PC-9 (cell line): ENCODE results near the gene PA2G4. TPM values are rescaled to one million over a fixed set of nuclear protein-coding genes. Genes with fewer than 3 reads are reported as not detected.

Experiments used
- BruUV-seq: library from RNA; stranded (reverse); fragments of 400-500 nt; replicated peaks from 2 replicates; lab custom pipeline; 2021; lab: Mats Ljungman, UMichigan
- CTCF ChIA-PET: fragments of 300-600 bp; sonication (Branson Sonifier 250); formaldehyde crosslinking; loops from one replicate; lab custom pipeline; 2022; ENCODE audit warnings: antibody characterized with exemption; lab: Charles Lee
- POLR2A ChIA-PET: fragments of 300-600 bp; sonication (Branson Sonifier 250); formaldehyde crosslinking; loops from one replicate; lab custom pipeline; 2022; ENCODE audit warnings: antibody characterized with exemption; ENCODE audit not compliant: unreplicated experiment; lab: Charles Lee
- DNase-seq, 2 experiments: peaks; one replicate each; pipeline versions ENCODE4 v3.0.0 to v3.0.0-alpha.2; 2015 to 2022; ENCODE audit warnings: mixed read lengths in 1 of 2
- H2AFZ ChIP-seq: fragments of 200-600 bp; sonication (generic); 2 replicates; pipeline ENCODE4 v1.8.1; 2017; ENCODE audit warnings: antibody characterized with exemption
- H3F3A ChIP-seq: fragments of 200-600 bp; sonication (generic); 2 replicates; pipeline ENCODE4 v1.8.1; 2017; ENCODE audit warnings: antibody characterized with exemption, mild to moderate bottlenecking, low read depth; ENCODE audit not compliant: insufficient read depth
- H3K27ac ChIP-seq: fragments of 200-600 bp; sonication (generic); 2 replicates; pipeline ENCODE4 v1.6.1; 2016; ENCODE audit warnings: mixed run types
- H3K27me3 ChIP-seq: fragments of 200-600 bp; sonication (generic); 2 replicates; pipeline ENCODE4 v1.6.1; 2016; ENCODE audit warnings: low read depth, mixed run types; ENCODE audit not compliant: insufficient read depth
- H3K36me3 ChIP-seq: fragments of 200-600 bp; sonication (generic); 2 replicates; pipeline ENCODE4 v1.6.1; 2016; ENCODE audit warnings: low read depth, mixed run types
- H3K4me1 ChIP-seq: fragments of 200-600 bp; sonication (generic); replicated peaks from 2 replicates; pipeline ENCODE4 v1.6.1; 2016; ENCODE audit warnings: mixed run types; ENCODE audit not compliant: insufficient read depth
- H3K4me2 ChIP-seq: fragments of 200-600 bp; sonication (generic); 2 replicates; pipeline ENCODE4 v1.6.1; 2017; ENCODE audit warnings: mixed run types
- H3K4me3 ChIP-seq: fragments of 200-600 bp; sonication (generic); 2 replicates; pipeline ENCODE4 v1.6.1; 2016; ENCODE audit warnings: mixed run types
- H3K79me2 ChIP-seq: fragments of 200-600 bp; sonication (generic); 2 replicates; pipeline ENCODE4 v1.6.1; 2017; ENCODE audit warnings: low read depth, mixed run types
- H3K9me2 ChIP-seq: fragments of 200-600 bp; sonication (generic); 2 replicates; pipeline ENCODE4 v1.8.1; 2017; ENCODE audit warnings: mild to moderate bottlenecking; ENCODE audit not compliant: insufficient read depth
- H3K9me3 ChIP-seq: fragments of 200-600 bp; sonication (generic); 2 replicates; pipeline ENCODE4 v1.8.1; 2016; ENCODE audit warnings: low read depth; ENCODE audit not compliant: insufficient read depth
- H4K20me1 ChIP-seq: fragments of 200-600 bp; sonication (generic); 2 replicates; pipeline ENCODE4 v1.8.1; 2017; ENCODE audit not compliant: insufficient read depth
- CTCF ChIP-seq: fragments of 200-600 bp; sonication (generic); conservative IDR thresholded peaks from 2 replicates; pipeline ENCODE4 v1.6.1; 2017; ENCODE audit warnings: mixed run types, antibody characterized with exemption, mild to moderate bottlenecking, moderate library complexity
- EZH2 ChIP-seq: fragments of 200-600 bp; sonication (generic); IDR thresholded peaks from 2 replicates; pipeline ENCODE4 v1.8.0; 2017; ENCODE audit warnings: antibody characterized with exemption, low read depth
- intact Hi-C: fragments of 100-400 bp; cut with micrococcal nuclease; formaldehyde crosslinking; loops from one replicate; pipeline ENCODE4 v1.10.0; 2022; ENCODE audit not compliant: unreplicated experiment
- total RNA-seq: library from RNA; stranded (reverse); gene quantifications from 2 replicates; pipeline ENCODE4 v1.2.3, GENCODE V29; 2021

PA2G4 gene
- total RNA-seq, 1 experiment from 2014 or later = 159 TPM

GRCh38 chr12:56127888-56128669, 23.7 kb downstream of the PA2G4 start, which contains the start of gene ESYT1:
ESYT1 (plus strand) TSS chr12:56128267; CDS start chr12:56128320, 53 bp downstream.
- H3K4me2 ChIP-seq = peak within 1 kb of the TSS; percentile 100
- H3K79me2 ChIP-seq = peaks cover 6% of the 10 kb centered on the region; the same call in 1 of the 2 replicates
- POLR2A ChIA-PET = interaction anchor here (0.6 to 1.3 kb wide), 11 partner anchors 10 to 533 kb away, joined by 3 to 13 read pairs (median 4); partner anchors contain the start of genes MYL6, RAB5B, RNF41 and SMARCC2
- H3F3A ChIP-seq = peaks cover 22% of the 10 kb centered on the region
- no peaks in the 10 kb centered on the region for H3K9me3 ChIP-seq
- H3K36me3 ChIP-seq = peaks cover 8% of the 10 kb centered on the region; the same call in 1 of the 2 replicates
- CTCF ChIA-PET = interaction anchor here (0.5 to 1.3 kb wide), 6 partner anchors 8 to 509 kb away, joined by 3 to 17 read pairs (median 4); partner anchors contain the start of genes RNF41 and SMARCC2
- intact Hi-C loops = loop anchor here (2.0 kb wide), 1 partner anchor 509 kb away; no protein-coding TSS in a partner anchor
- BruUV-seq = TSS peak; percentile 42
- H3K27me3 ChIP-seq = no peaks in the 10 kb centered on the region
- H4K20me1 ChIP-seq = no peaks in the 10 kb centered on the region
- TF ChIP-seq EZH2 (no peak), CTCF (no peak)
- no peaks in the 10 kb centered on the region for H3K9me2 ChIP-seq
- H3K27ac ChIP-seq = peak within 1 kb of the TSS; percentile 46; the same call in 1 of the 2 replicates
- H3K4me1 ChIP-seq = peaks cover 31% of the 10 kb centered on the region
- peak; percentile 98 to 99 for DNase-seq
- H2AFZ ChIP-seq = peak within 1 kb of the TSS; percentile 88
- H3K4me3 ChIP-seq = peak within 1 kb of the TSS; percentile 77

- no peaks in the 10 kb centered on the region for H3K9me2 ChIP-seq
- peak overlapping the region; percentile 100 for H3K4me2 ChIP-seq
- H4K20me1 ChIP-seq = no peaks in the 10 kb centered on the region
- peaks cover 31% of the 10 kb centered on the region for H3K4me1 ChIP-seq
- H3K4me3 ChIP-seq = peak overlapping the region; percentile 77
- TF ChIP-seq CTCF (no peak), EZH2 (no peak)
- H3K79me2 ChIP-seq = peaks cover 6% of the 10 kb centered on the region; the same call in 1 of the 2 replicates
- peaks cover 8% of the 10 kb centered on the region; the same call in 1 of the 2 replicates for H3K36me3 ChIP-seq
- ChIA-PET CTCF (interaction anchor here (1.3 kb wide), 1 partner anchor 9 kb away, joined by 7 read pairs; no protein-coding TSS in a partner anchor), POLR2A (interaction anchor here (0.6 to 1.3 kb wide), 4 partner anchors 11 to 30 kb away, joined by 3 to 13 read pairs (median 4); partner anchors contain the start of genes MYL6 and ZC3H10)
- intact Hi-C loops = loop anchor here (2.0 kb wide), 1 partner anchor 508 kb away; no protein-coding TSS in a partner anchor
- H3K27me3 ChIP-seq = no peaks in the 10 kb centered on the region
- peak overlapping the region; percentile 88 for H2AFZ ChIP-seq
- BruUV-seq = no TSS peak
- peak in 1 of 2 experiments; percentile 13 for DNase-seq
- peaks cover 22% of the 10 kb centered on the region for H3F3A ChIP-seq
- no peaks in the 10 kb centered on the region for H3K9me3 ChIP-seq
- no peak overlapping the region for H3K27ac ChIP-seq
Observed at GRCh38 chr12:56128670-56129205, 24.4 kb downstream of the PA2G4 start.
